PC-3 (cell line): Measurements from ENCODE around the gene SPARCL1.

ENCODE experiments used
- EZH2 ChIP-seq: fragments of 300-600 bp; sonication (generic); IDR thresholded peaks from one replicate; pipeline ENCODE4 v1.6.1; 2017; ENCODE audit warnings: antibody characterized with exemption, mild to moderate bottlenecking, low read length; ENCODE audit not compliant: unreplicated experiment
- EZH2phosphoT487 ChIP-seq: fragments of 300-600 bp; sonication (generic); IDR thresholded peaks from 2 replicates; pipeline ENCODE4 v1.6.1; 2018; ENCODE audit warnings: mild to moderate bottlenecking, antibody characterized with exemption, low read length, borderline replicate concordance
- TF ChIP-seq, protein P1 (sequence below): fragments of 300-600 bp; sonication (generic); conservative IDR thresholded peaks from 2 replicates; pipeline ENCODE4 v1.5.1; 2017; ENCODE audit warnings: antibody characterized with exemption, low read depth, mild to moderate bottlenecking, low read length

GRCh38 chr4:87497578-87497977 is 31.6 kb downstream of the SPARCL1 start:
- TF ChIP-seq, protein P1, sequence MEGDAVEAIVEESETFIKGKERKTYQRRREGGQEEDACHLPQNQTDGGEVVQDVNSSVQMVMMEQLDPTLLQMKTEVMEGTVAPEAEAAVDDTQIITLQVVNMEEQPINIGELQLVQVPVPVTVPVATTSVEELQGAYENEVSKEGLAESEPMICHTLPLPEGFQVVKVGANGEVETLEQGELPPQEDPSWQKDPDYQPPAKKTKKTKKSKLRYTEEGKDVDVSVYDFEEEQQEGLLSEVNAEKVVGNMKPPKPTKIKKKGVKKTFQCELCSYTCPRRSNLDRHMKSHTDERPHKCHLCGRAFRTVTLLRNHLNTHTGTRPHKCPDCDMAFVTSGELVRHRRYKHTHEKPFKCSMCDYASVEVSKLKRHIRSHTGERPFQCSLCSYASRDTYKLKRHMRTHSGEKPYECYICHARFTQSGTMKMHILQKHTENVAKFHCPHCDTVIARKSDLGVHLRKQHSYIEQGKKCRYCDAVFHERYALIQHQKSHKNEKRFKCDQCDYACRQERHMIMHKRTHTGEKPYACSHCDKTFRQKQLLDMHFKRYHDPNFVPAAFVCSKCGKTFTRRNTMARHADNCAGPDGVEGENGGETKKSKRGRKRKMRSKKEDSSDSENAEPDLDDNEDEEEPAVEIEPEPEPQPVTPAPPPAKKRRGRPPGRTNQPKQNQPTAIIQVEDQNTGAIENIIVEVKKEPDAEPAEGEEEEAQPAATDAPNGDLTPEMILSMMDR: no peak
- TF ChIP-seq EZH2 (no peak), EZH2phosphoT487 (no peak)
